ENCODE data around the gene SLC35F4. TPM values are rescaled to one million over a fixed set of nuclear protein-coding genes. Genes with fewer than 3 reads are reported as not detected.

The SLC35F4 gene
- total and polyA plus RNA-seq, 2 experiments from 2014 or later, result 0.10 TPM; not detected in 1

DNA sequence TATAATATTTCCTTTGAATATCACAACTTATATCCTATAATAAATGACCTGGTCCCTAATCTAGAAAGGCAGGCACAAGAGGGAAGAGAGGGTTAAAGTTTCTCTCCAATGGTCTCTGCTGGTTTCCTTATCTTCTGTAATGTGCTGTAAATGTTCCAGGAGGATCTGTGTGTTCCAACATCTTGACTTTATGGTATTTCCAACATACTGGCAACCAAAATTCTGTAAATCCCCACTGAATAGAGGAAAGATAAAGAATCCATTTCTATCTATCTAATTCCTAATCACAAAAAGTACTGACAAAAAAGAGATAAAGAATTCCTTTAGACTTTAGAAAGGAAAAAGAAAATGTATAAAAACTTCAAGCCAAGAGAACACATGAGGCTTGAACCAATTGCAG is 225.9 kb downstream of the SLC35F4 start:
- Histone ChIP-seq H3K27ac (no peak overlapping the region), H3K9me3 (ENCODE audit: low read depth) (no peaks in the 10 kb centered on the region), H3K4me1 (ENCODE audit: low read depth) (no peaks in the 10 kb centered on the region), H3K36me3 (no peaks in the 10 kb centered on the region), H3K4me3 (no peak overlapping the region), H3K27me3 (no peaks in the 10 kb centered on the region)
- TF ChIP-seq, protein P1, sequence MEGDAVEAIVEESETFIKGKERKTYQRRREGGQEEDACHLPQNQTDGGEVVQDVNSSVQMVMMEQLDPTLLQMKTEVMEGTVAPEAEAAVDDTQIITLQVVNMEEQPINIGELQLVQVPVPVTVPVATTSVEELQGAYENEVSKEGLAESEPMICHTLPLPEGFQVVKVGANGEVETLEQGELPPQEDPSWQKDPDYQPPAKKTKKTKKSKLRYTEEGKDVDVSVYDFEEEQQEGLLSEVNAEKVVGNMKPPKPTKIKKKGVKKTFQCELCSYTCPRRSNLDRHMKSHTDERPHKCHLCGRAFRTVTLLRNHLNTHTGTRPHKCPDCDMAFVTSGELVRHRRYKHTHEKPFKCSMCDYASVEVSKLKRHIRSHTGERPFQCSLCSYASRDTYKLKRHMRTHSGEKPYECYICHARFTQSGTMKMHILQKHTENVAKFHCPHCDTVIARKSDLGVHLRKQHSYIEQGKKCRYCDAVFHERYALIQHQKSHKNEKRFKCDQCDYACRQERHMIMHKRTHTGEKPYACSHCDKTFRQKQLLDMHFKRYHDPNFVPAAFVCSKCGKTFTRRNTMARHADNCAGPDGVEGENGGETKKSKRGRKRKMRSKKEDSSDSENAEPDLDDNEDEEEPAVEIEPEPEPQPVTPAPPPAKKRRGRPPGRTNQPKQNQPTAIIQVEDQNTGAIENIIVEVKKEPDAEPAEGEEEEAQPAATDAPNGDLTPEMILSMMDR (IDR thresholded peaks at IDR 0.05; ENCODE audit: low read depth, low read length), result no peak
- DNase-seq (ENCODE audit: low read depth in 1 of 2, low spot score in 1 of 2), result no peak

DNA sequence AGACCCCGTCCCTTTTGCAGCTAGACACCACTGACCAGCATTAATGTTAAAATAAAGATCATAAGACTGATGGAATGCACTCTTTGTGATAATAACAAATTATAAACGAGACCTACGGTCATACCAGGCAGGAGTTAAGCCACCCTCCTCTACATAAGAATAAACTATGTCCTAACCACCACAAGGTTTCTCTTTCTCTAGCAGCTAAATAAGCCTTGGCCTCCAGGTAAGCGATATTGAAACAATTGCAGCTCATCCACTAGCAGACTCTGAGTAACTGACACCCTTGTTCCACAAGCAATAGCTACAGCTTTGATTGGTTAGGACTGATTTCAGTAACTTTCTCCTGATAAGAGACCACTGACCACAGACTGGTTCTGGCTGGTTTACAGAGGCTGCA is 228.0 kb downstream of the SLC35F4 start:
- TF ChIP-seq, protein P1 (IDR thresholded peaks at IDR 0.05; ENCODE audit: low read depth, low read length), result no peak
- Histone ChIP-seq H3K27me3 (no peaks in the 10 kb centered on the region), H3K9me3 (ENCODE audit: low read depth) (no peaks in the 10 kb centered on the region), H3K4me1 (ENCODE audit: low read depth) (no peaks in the 10 kb centered on the region), H3K36me3 (no peaks in the 10 kb centered on the region), H3K27ac (no peak overlapping the region), H3K4me3 (no peak overlapping the region)
- no peak for DNase-seq (ENCODE audit: low read depth in 1 of 2, low spot score in 1 of 2)

DNA sequence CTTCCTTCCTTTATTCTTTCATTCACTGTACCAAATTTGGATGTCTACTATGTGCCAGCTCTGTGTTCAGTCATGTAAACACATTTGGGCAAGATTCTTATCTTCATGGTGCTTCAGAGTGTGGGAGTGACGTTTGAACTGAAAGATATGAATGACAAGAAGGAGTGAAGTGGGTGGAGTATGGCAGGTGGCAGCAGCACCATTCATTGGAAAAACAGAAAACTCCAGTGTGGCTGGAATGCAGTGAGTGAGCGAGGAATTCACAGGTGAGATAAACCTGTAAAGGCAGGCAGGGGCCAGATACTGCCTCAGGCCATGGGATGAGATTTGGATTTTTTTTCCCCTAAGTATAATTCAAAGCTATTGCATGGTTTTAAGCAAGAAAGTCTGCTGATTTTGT is 231.6 kb downstream of the SLC35F4 start:
- TF ChIP-seq, protein P1 (IDR thresholded peaks at IDR 0.05; ENCODE audit: low read depth, low read length), result no peak
- H3K27ac ChIP-seq, result no peak overlapping the region
- H3K4me3 ChIP-seq, result no peak overlapping the region
- no peaks in the 10 kb centered on the region for H3K27me3 ChIP-seq
- no peaks in the 10 kb centered on the region for H3K9me3 ChIP-seq (ENCODE audit: low read depth)
- no peaks in the 10 kb centered on the region for H3K4me1 ChIP-seq (ENCODE audit: low read depth)
- no peaks in the 10 kb centered on the region for H3K36me3 ChIP-seq
- DNase-seq (ENCODE audit: low read depth in 1 of 2, low spot score in 1 of 2), result no peak

DNA sequence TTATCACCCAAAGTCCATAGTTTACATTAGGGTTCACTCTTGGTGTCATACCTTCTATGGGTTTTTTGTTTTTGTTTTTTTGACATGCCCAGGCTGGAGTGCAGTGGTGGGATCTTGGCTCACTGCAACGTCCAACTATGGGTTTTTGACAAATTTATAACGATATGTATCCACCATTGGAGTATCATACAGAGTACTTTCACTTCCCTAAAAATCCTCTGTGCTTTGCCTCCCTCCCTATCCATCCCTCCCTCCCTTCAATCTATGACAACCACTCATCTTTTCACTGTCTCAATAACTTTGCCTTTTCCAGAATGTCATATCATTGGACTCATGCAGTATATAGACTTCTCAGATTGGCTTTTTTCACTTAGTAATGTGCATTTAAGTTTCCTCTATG is 233.2 kb downstream of the SLC35F4 start:
- H3K9me3 ChIP-seq (ENCODE audit: low read depth), result no peaks in the 10 kb centered on the region
- DNase-seq (ENCODE audit: low read depth in 1 of 2, low spot score in 1 of 2), result no peak
- H3K4me1 ChIP-seq (ENCODE audit: low read depth), result no peaks in the 10 kb centered on the region
- H3K36me3 ChIP-seq, result no peaks in the 10 kb centered on the region
- H3K27ac ChIP-seq, result no peak overlapping the region
- no peaks in the 10 kb centered on the region for H3K27me3 ChIP-seq
- no peak overlapping the region for H3K4me3 ChIP-seq
- TF ChIP-seq, protein P1 (IDR thresholded peaks at IDR 0.05; ENCODE audit: low read depth, low read length), result no peak

DNA sequence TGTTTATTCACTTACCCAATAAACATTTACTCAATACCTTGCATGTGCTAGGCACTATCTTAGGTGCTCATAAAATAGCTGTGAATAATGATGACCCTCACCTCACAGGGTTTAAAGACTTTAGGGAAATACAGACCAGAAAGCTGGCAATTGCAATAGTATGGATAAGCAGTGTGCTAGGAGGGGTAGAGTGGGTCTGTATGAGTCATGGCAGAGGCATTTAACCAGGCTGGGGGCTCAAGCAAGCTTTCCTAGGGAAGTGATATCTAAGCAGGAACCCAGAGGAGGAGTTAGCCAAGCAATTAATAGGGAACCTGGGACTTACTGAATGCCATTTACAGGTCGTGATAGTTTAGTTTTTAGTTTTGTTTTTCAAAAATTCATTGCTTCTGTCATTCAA is 248.4 kb downstream of the SLC35F4 start:
- no peaks in the 10 kb centered on the region for H3K9me3 ChIP-seq (ENCODE audit: low read depth)
- H3K36me3 ChIP-seq, result no peaks in the 10 kb centered on the region
- no peak overlapping the region for H3K4me3 ChIP-seq
- H3K27ac ChIP-seq, result no peak overlapping the region
- H3K4me1 ChIP-seq (ENCODE audit: low read depth), result no peaks in the 10 kb centered on the region
- DNase-seq (ENCODE audit: low read depth in 1 of 2, low spot score in 1 of 2), result peak in 1 of 2 donors; percentile 18
- TF ChIP-seq, protein P1 (IDR thresholded peaks at IDR 0.05; ENCODE audit: low read depth, low read length), result no peak
- no peaks in the 10 kb centered on the region for H3K27me3 ChIP-seq

DNA sequence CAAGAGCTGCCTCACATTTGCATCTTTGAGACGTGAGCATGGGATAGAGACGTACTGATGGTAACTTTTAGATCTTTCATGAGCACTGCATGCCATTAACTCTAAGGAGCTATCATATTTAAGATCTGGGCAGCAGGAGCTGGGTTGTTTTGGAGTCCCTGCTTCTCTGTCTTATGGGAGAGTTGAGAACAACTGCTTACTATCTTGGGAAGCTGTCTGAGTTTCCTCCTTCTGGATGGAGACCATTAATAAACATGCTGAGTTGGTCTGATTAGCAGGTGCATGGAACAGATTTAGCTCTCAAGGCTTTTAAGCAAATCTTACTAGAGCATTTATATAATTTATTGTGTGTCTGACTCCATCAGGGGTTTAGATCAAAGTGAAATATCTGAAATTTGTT is 252.9 kb downstream of the SLC35F4 start:
- Histone ChIP-seq H3K27ac (no peak overlapping the region), H3K36me3 (no peaks in the 10 kb centered on the region), H3K4me3 (no peak overlapping the region), H3K27me3 (no peaks in the 10 kb centered on the region), H3K4me1 (ENCODE audit: low read depth) (no peaks in the 10 kb centered on the region), H3K9me3 (ENCODE audit: low read depth) (no peaks in the 10 kb centered on the region)
- DNase-seq (ENCODE audit: low read depth in 1 of 2, low spot score in 1 of 2), result no peak
- TF ChIP-seq, protein P1 (IDR thresholded peaks at IDR 0.05; ENCODE audit: low read depth, low read length), result no peak
